Measurements from ENCODE around the gene NSUN2.

The NSUN2 gene

GRCh38 chr5:6608016-6608415, 24.8 kb downstream of the NSUN2 start:
- TF ChIP-seq CTCF (IDR thresholded peaks at IDR 0.05; ENCODE audit: insufficient read depth, low read depth, low read length, missing control alignments) = no peak
- H3K4me3 ChIP-seq (ENCODE audit: low read length) = no peak overlapping the region
- no peak for DNase-seq (ENCODE audit: low read depth)

GRCh38 chr5:6607559-6607936, 25.3 kb downstream of the NSUN2 start:
- DNase-seq (ENCODE audit: low read depth) = no peak
- TF ChIP-seq CTCF (IDR thresholded peaks at IDR 0.05; ENCODE audit: insufficient read depth, low read depth, low read length, missing control alignments) = no peak
- no peak overlapping the region for H3K4me3 ChIP-seq (ENCODE audit: low read length)

- TF ChIP-seq CTCF (IDR thresholded peaks at IDR 0.05; ENCODE audit: insufficient read depth, low read depth, low read length, missing control alignments) = no peak
- DNase-seq (ENCODE audit: low read depth) = no peak
- no peak overlapping the region for H3K4me3 ChIP-seq (ENCODE audit: low read length)
Observed at GRCh38 chr5:6606884-6607558, 25.8 kb downstream of the NSUN2 start.

GRCh38 chr5:6604946-6605345, 27.9 kb downstream of the NSUN2 start:
- TF ChIP-seq CTCF (IDR thresholded peaks at IDR 0.05; ENCODE audit: insufficient read depth, low read depth, low read length, missing control alignments) = no peak
- no peak overlapping the region for H3K4me3 ChIP-seq (ENCODE audit: low read length)
- DNase-seq (ENCODE audit: low read depth) = no peak

GRCh38 chr5:6604341-6604740, 28.5 kb downstream of the NSUN2 start:
- H3K4me3 ChIP-seq (ENCODE audit: low read length) = no peak overlapping the region
- DNase-seq (ENCODE audit: low read depth) = no peak
- no peak for TF ChIP-seq CTCF (IDR thresholded peaks at IDR 0.05; ENCODE audit: insufficient read depth, low read depth, low read length, missing control alignments)

GRCh38 chr5:6603643-6604042, 29.2 kb downstream of the NSUN2 start:
- TF ChIP-seq CTCF (IDR thresholded peaks at IDR 0.05; ENCODE audit: insufficient read depth, low read depth, low read length, missing control alignments) = no peak
- H3K4me3 ChIP-seq (ENCODE audit: low read length) = no peak overlapping the region
- no peak for DNase-seq (ENCODE audit: low read depth)

GRCh38 chr5:6602441-6602840, 30.4 kb downstream of the NSUN2 start:
- no peak overlapping the region for H3K4me3 ChIP-seq (ENCODE audit: low read length)
- no peak for DNase-seq (ENCODE audit: low read depth)
- no peak for TF ChIP-seq CTCF (IDR thresholded peaks at IDR 0.05; ENCODE audit: insufficient read depth, low read depth, low read length, missing control alignments)

All from epithelial cell of esophagus (primary cell).